ENCODE measurements around the gene ITSN2.
A peak's percentile ranks its signal among the peaks of the same experiment; 100 is the strongest.

Gene ITSN2

GRCh38 chr2:24162494-24162893 lies 197.8 kb downstream of the ITSN2 start:
- ATAC-seq, result no peak
- TF ChIP-seq SNAI2 (CRISPR knock-in tag; IDR thresholded peaks at IDR 0.05), result no peak
- peak; percentile 99 for TF ChIP-seq ZNF8 (CRISPR knock-in tag; IDR thresholded peaks at IDR 0.05)
- TF ChIP-seq ZNF70 (CRISPR knock-in tag; IDR thresholded peaks at IDR 0.05), result no peak
- TF ChIP-seq TOX (CRISPR knock-in tag; IDR thresholded peaks at IDR 0.05; ENCODE audit: borderline replicate concordance), result no peak
- TF ChIP-seq POU6F1 (CRISPR knock-in tag; IDR thresholded peaks at IDR 0.05; ENCODE audit: borderline replicate concordance, low read depth), result no peak
- TF ChIP-seq CSDC2 (CRISPR knock-in tag; IDR thresholded peaks at IDR 0.05), result no peak

- no peak for ATAC-seq
- TF ChIP-seq CSDC2 (CRISPR knock-in tag; IDR thresholded peaks at IDR 0.05) (no peak), ZNF70 (CRISPR knock-in tag; IDR thresholded peaks at IDR 0.05) (no peak), TSHZ2 (CRISPR knock-in tag; IDR thresholded peaks at IDR 0.05) (no peak), ZFP30 (CRISPR knock-in tag; IDR thresholded peaks at IDR 0.05) (no peak), BACH2 (CRISPR knock-in tag; IDR thresholded peaks at IDR 0.05; ENCODE audit: borderline replicate concordance) (no peak)
Measured at GRCh38 chr2:24160761-24161160, 199.6 kb downstream of the ITSN2 start.

GRCh38 chr2:24159708-24160107 lies 200.6 kb downstream of the ITSN2 start:
- no peak for TF ChIP-seq CSRNP3 (CRISPR knock-in tag; IDR thresholded peaks at IDR 0.05)
- no peak for TF ChIP-seq PATZ1 (CRISPR knock-in tag; IDR thresholded peaks at IDR 0.05; ENCODE audit: borderline replicate concordance)
- TF ChIP-seq ZNF70 (CRISPR knock-in tag; IDR thresholded peaks at IDR 0.05), result no peak
- no peak for TF ChIP-seq OSR1 (CRISPR knock-in tag; IDR thresholded peaks at IDR 0.05)
- TF ChIP-seq CSDC2 (CRISPR knock-in tag; IDR thresholded peaks at IDR 0.05), result no peak
- no peak for TF ChIP-seq ZC3H10 (CRISPR knock-in tag; IDR thresholded peaks at IDR 0.05)
- no peak for TF ChIP-seq ZNF8 (CRISPR knock-in tag; IDR thresholded peaks at IDR 0.05)
- no peak for TF ChIP-seq ZFP3 (CRISPR knock-in tag; IDR thresholded peaks at IDR 0.05)
- no peak for TF ChIP-seq RARB (CRISPR knock-in tag; IDR thresholded peaks at IDR 0.05)
- no peak for TF ChIP-seq GLIS3 (CRISPR knock-in tag; IDR thresholded peaks at IDR 0.05)
- TF ChIP-seq ARNTL (CRISPR knock-in tag; IDR thresholded peaks at IDR 0.05; ENCODE audit: borderline replicate concordance, low read depth), result no peak
- ATAC-seq, result no peak

GRCh38 chr2:24158131-24158530 lies 202.2 kb downstream of the ITSN2 start:
- ATAC-seq, result no peak
- TF ChIP-seq OSR1 (CRISPR knock-in tag; IDR thresholded peaks at IDR 0.05), result no peak
- TF ChIP-seq ZC3H10 (CRISPR knock-in tag; IDR thresholded peaks at IDR 0.05), result no peak
- TF ChIP-seq ESRRG (CRISPR knock-in tag; IDR thresholded peaks at IDR 0.05), result no peak
- TF ChIP-seq TOX (CRISPR knock-in tag; IDR thresholded peaks at IDR 0.05; ENCODE audit: borderline replicate concordance), result no peak
- no peak for TF ChIP-seq CSRNP3 (CRISPR knock-in tag; IDR thresholded peaks at IDR 0.05)
- no peak for TF ChIP-seq PATZ1 (CRISPR knock-in tag; IDR thresholded peaks at IDR 0.05; ENCODE audit: borderline replicate concordance)
- TF ChIP-seq CSDC2 (CRISPR knock-in tag; IDR thresholded peaks at IDR 0.05), result no peak
- no peak for TF ChIP-seq ZNF70 (CRISPR knock-in tag; IDR thresholded peaks at IDR 0.05)
- TF ChIP-seq TCF4 (CRISPR knock-in tag; IDR thresholded peaks at IDR 0.05; ENCODE audit: borderline replicate concordance), result no peak
- TF ChIP-seq RARB (CRISPR knock-in tag; IDR thresholded peaks at IDR 0.05), result no peak
- TF ChIP-seq ARNTL (CRISPR knock-in tag; IDR thresholded peaks at IDR 0.05; ENCODE audit: borderline replicate concordance, low read depth), result no peak
- no peak for TF ChIP-seq CREB5 (CRISPR knock-in tag; IDR thresholded peaks at IDR 0.05; ENCODE audit: low read depth)
- no peak for TF ChIP-seq ZNF565 (CRISPR knock-in tag; conservative IDR thresholded peaks at IDR 0.05; ENCODE audit: low read depth)
- TF ChIP-seq ZFP30 (CRISPR knock-in tag; IDR thresholded peaks at IDR 0.05), result no peak
- no peak for TF ChIP-seq ISL1 (CRISPR knock-in tag; IDR thresholded peaks at IDR 0.05)
- TF ChIP-seq BACH2 (CRISPR knock-in tag; IDR thresholded peaks at IDR 0.05; ENCODE audit: borderline replicate concordance), result no peak
- no peak for TF ChIP-seq ZFP3 (CRISPR knock-in tag; IDR thresholded peaks at IDR 0.05)
